Endothelial cell of umbilical vein (primary cell): ENCODE measurements around the gene TIFAB. TPM values are rescaled to one million over a fixed set of nuclear protein-coding genes. Genes with fewer than 3 reads are reported as not detected.

Experiments
- BruUV-seq: library from RNA; stranded (reverse); fragments of 400-500 nt; replicated peaks from 2 replicates; lab custom pipeline; 2021; lab: Mats Ljungman, UMichigan
- CTCF ChIA-PET: fragments of 300-600, 350-600 bp; sonication (Branson Sonifier 250); formaldehyde crosslinking; loops from one replicate; lab custom pipeline; 2021; ENCODE audit warnings: antibody characterized with exemption, inconsistent platforms; lab: Charles Lee
- POLR2A ChIA-PET: fragments of 300-600, 350-600 bp; sonication (Branson Sonifier 250); formaldehyde crosslinking; loops from one replicate; lab custom pipeline; 2021; ENCODE audit warnings: antibody characterized with exemption, inconsistent platforms; lab: Charles Lee
- DNase-seq: peaks from one replicate; pipeline ENCODE4 v3.0.0-alpha.2; 2011; ENCODE audit warnings: low read depth, low spot score
- FAIRE-seq: peaks from 2 replicates; lab custom pipeline; 2011; peaks lifted over from hg19 to GRCh38; lab: Jason Lieb, UNC
- H2AFZ ChIP-seq: 2 replicates; pipeline ENCODE4 v1.6.0; 2012; ENCODE audit warnings: low read depth, low read length, control low read depth, inconsistent platforms
- H3K27ac ChIP-seq: 2 replicates; pipeline ENCODE4 v1.5.1; 2011; ENCODE audit warnings: low read depth, mild to moderate bottlenecking, control low read depth, low read length, moderate library complexity; ENCODE audit not compliant: insufficient read depth
- H3K27me3 ChIP-seq, 2 experiments: 2 replicates each; pipeline versions ENCODE4 v1.6.0 to v1.6.1; 2011; ENCODE audit warnings: low read length in 2 of 2, mixed read lengths in 1 of 2; ENCODE audit not compliant: control insufficient read depth in 2 of 2, insufficient read depth in 2 of 2
- H3K36me3 ChIP-seq, 2 experiments: 2 replicates in 1 of 2; 3 replicates in 1 of 2; pipeline ENCODE4 v1.5.1; 2011; ENCODE audit warnings: low read length in 2 of 2, mild to moderate bottlenecking in 1 of 2, moderate library complexity in 1 of 2; ENCODE audit not compliant: control insufficient read depth in 2 of 2, insufficient read depth in 2 of 2; ENCODE audit errors: extremely low read depth in 1 of 2
- H3K4me1 ChIP-seq: 3 replicates; pipeline ENCODE4 v1.5.1; 2011; ENCODE audit warnings: mild to moderate bottlenecking, low read length; ENCODE audit not compliant: control insufficient read depth, insufficient read depth; ENCODE audit errors: extremely low read depth
- H3K4me2 ChIP-seq: 2 replicates; pipeline ENCODE4 v1.6.1; 2011; ENCODE audit warnings: low read length, control low read depth, mixed read lengths; ENCODE audit not compliant: insufficient read depth
- H3K4me3 ChIP-seq, 3 experiments: fragments of 200-600 bp in 1 of 3; sonication (generic), shearing (Covaris generic) in 1 of 3; replicated peaks in 1 of 3; 2 replicates each; pipeline ENCODE4 v1.5.1; 2011 to 2016; ENCODE audit warnings: control low read depth in 3 of 3, low read length in 3 of 3, mild to moderate bottlenecking in 2 of 3, inconsistent platforms in 1 of 3, low read depth in 1 of 3, moderate library complexity in 1 of 3; ENCODE audit not compliant: insufficient read depth in 1 of 3
- H3K79me2 ChIP-seq: 2 replicates; pipeline ENCODE4 v1.6.0; 2012; ENCODE audit warnings: low read length, inconsistent platforms; ENCODE audit not compliant: control insufficient read depth, insufficient read depth
- H3K9ac ChIP-seq: replicated peaks from 2 replicates; pipeline ENCODE3; 2011; ENCODE audit warnings: low read length, control low read depth; ENCODE audit not compliant: insufficient read depth; ENCODE audit errors: extremely low read depth
- H3K9me1 ChIP-seq: replicated peaks from 3 replicates; pipeline ENCODE4 v1.6.0; 2011; ENCODE audit warnings: mild to moderate bottlenecking, low read length; ENCODE audit not compliant: control insufficient read depth, insufficient read depth; ENCODE audit errors: extremely low read depth
- H3K9me3 ChIP-seq: replicated peaks from 2 replicates; pipeline ENCODE4 v1.5.1; 2012; ENCODE audit warnings: low read length, inconsistent platforms; ENCODE audit not compliant: control insufficient read depth, insufficient read depth
- H4K20me1 ChIP-seq: replicated peaks from 2 replicates; pipeline ENCODE3; 2011; ENCODE audit warnings: mild to moderate bottlenecking, low read length; ENCODE audit not compliant: control insufficient read depth, insufficient read depth; ENCODE audit errors: extremely low read depth
- CTCF ChIP-seq, 2 donors: IDR thresholded peaks; 1 replicate in 1 of 2; 2 replicates in 1 of 2; pipeline ENCODE4 v1.5.1; 2011; ENCODE audit warnings: low read length in 2 of 2, mild to moderate bottlenecking in 2 of 2, moderate library complexity in 2 of 2, control low read depth in 1 of 2, inconsistent platforms in 1 of 2, low read depth in 1 of 2; ENCODE audit not compliant: insufficient read depth in 1 of 2; ENCODE audit errors: extremely low read depth in 1 of 2
- EZH2 ChIP-seq: IDR thresholded peaks from 2 replicates; pipeline ENCODE4 v1.6.1; 2012; ENCODE audit warnings: borderline replicate concordance, low read depth, mild to moderate bottlenecking, moderate library complexity, low read length, inconsistent platforms; ENCODE audit not compliant: severe bottlenecking
- FOS ChIP-seq: IDR thresholded peaks from 2 replicates; pipeline ENCODE4 v1.6.1; 2011; ENCODE audit warnings: mild to moderate bottlenecking, low read length, moderate library complexity, borderline replicate concordance; ENCODE audit not compliant: insufficient read depth
- GATA2 ChIP-seq: IDR thresholded peaks from 2 replicates; pipeline ENCODE4 v1.7.0; 2011; ENCODE audit warnings: low read depth, mild to moderate bottlenecking, moderate library complexity, mixed read lengths, low read length; ENCODE audit not compliant: insufficient read length, insufficient read depth
- JUN ChIP-seq: IDR thresholded peaks from 2 replicates; pipeline ENCODE4 v1.6.1; 2011; ENCODE audit warnings: borderline replicate concordance, low read depth; ENCODE audit not compliant: insufficient read length, insufficient read depth
- MAX ChIP-seq: IDR thresholded peaks from 2 replicates; pipeline ENCODE4 v1.6.1; 2011; ENCODE audit not compliant: insufficient read depth, insufficient read length
- MYC ChIP-seq: IDR thresholded peaks from one replicate; pipeline ENCODE4 v1.6.1; 2011; ENCODE audit warnings: mild to moderate bottlenecking, low read depth, low read length
- POLR2A ChIP-seq: IDR thresholded peaks from 2 replicates; pipeline ENCODE4 v1.6.1; 2012; ENCODE audit warnings: low read depth, mild to moderate bottlenecking, control low read depth, low read length
- POLR2AphosphoS5 ChIP-seq: IDR thresholded peaks from 2 replicates; pipeline ENCODE4 v1.6.1; 2012; ENCODE audit warnings: low read depth, mild to moderate bottlenecking, control low read depth, low read length, moderate library complexity; ENCODE audit not compliant: insufficient read depth
- dilution Hi-C: fragments of 300-500 bp; cut with MboI; formaldehyde crosslinking; loops from one replicate; pipeline ENCODE4 v1.15.0; 2019; ENCODE audit warnings: low sequenced_read_pairs; ENCODE audit not compliant: extremely low pct_ligation_motif_present
- intact Hi-C: fragments of 100-400 bp; cut with micrococcal nuclease; formaldehyde crosslinking; loops from one replicate; pipeline ENCODE4 v1.10.0; 2022
- polyA plus RNA-seq, 4 experiments: library from polyadenylated mRNA; depleted of rRNA in 3 of 4; stranded (reverse) in 3 of 4; unstranded in 1 of 4; fragments of >200 nt; gene quantifications; 2 replicates each; pipeline versions ENCODE4 v1.2.1 to v1.2.3, GENCODE V29; 2011 to 2012; ENCODE audit warnings: missing spikeins in 1 of 4
- total RNA-seq: library from RNA; stranded (reverse); gene quantifications from 2 replicates; pipeline ENCODE4 v1.2.3, GENCODE V29; 2021

The TIFAB gene
- total and polyA plus RNA-seq, 2 donors (not counting 3 experiments of a cell fraction or from before 2014, with no cell fraction given), result not detected

GRCh38 chr5:135445306-135445985 lies 6.7 kb downstream of the TIFAB start:
- intact Hi-C loops (no loop called here), dilution Hi-C loops (no loop called here)
- POLR2A ChIA-PET, result no interaction called here
- Histone ChIP-seq H3K9ac (no peak overlapping the region), H3K4me1 (no peaks in the 10 kb centered on the region), H3K4me3 (no peak overlapping the region), H4K20me1 (no peaks in the 10 kb centered on the region), H3K79me2 (no peaks in the 10 kb centered on the region), H3K27ac (no peak overlapping the region), H3K27me3 (peaks cover 2 to 5% of the 10 kb centered on the region in 2 experiments), H3K4me2 (no peak overlapping the region), H3K9me1 (no peaks in the 10 kb centered on the region), H3K9me3 (no peaks in the 10 kb centered on the region), H2AFZ (no peak overlapping the region), H3K36me3 (no peaks in the 10 kb centered on the region)
- TF ChIP-seq MAX, result no peak
- TF ChIP-seq POLR2A, result no peak
- TF ChIP-seq EZH2, result no peak
- no peak for TF ChIP-seq MYC
- TF ChIP-seq FOS, result no peak
- no peak for TF ChIP-seq CTCF (IDR thresholded peaks at IDR 0.05; ENCODE audit: extremely low read depth in 1 of 2, insufficient read depth in 1 of 2, low read depth in 1 of 2, low read length in 2 of 2)
- no peak for TF ChIP-seq GATA2
- TF ChIP-seq POLR2AphosphoS5, result no peak
- TF ChIP-seq JUN, result no peak
- no peak for DNase-seq
- FAIRE-seq, result no peak
- BruUV-seq, result no TSS peak
- CTCF ChIA-PET, result interaction anchor here (2.6 to 3.0 kb wide), 2 partner anchors 11 to 21 kb away, joined by 10 to 26 read pairs; no protein-coding TSS in a partner anchor
